Omental fat pad (tissue), 4 donors: ENCODE measurements around the gene RIPOR2. TPM values are rescaled to one million over a fixed set of nuclear protein-coding genes. Genes with fewer than 3 reads are reported as not detected.
"Not testable (repeated sequence)": the region's sequence is repeated elsewhere in the genome, so short reads cannot be mapped to it uniquely, and the experiment has no call there.

ENCODE experiments used
- ATAC-seq: fragments of 150-250 bp; one replicate; pipeline ENCODE4 v1.9.1; 2016; ENCODE audit warnings: mild to moderate bottlenecking, moderate library complexity; ENCODE audit not compliant: low FRiP score
- DNase-seq: peaks from one replicate; pipeline ENCODE4 v3.0.0-alpha.2; 2019; ENCODE audit warnings: low spot score
- CTCF ChIP-seq, 3 donors: fragments of 450-650 bp; IDR thresholded peaks; one replicate each; pipeline ENCODE4 v1.5.1; 2016 to 2017; ENCODE audit warnings: antibody characterized with exemption in 3 of 3, mild to moderate bottlenecking in 3 of 3, moderate library complexity in 2 of 3
- total RNA-seq, 4 donors: library from RNA; depleted of rRNA; stranded (reverse); fragments of >200 nt; gene quantifications; one replicate each; pipeline ENCODE4 v1.1.0, GENCODE V29; 2016

The RIPOR2 gene
- total RNA-seq, 4 donors from 2014 or later, result 13.9 to 75.0 (median 15.0) TPM

GRCh38 chr6:24919056-24919892 is 16.5 kb downstream of the RIPOR2 start:
- TF ChIP-seq CTCF (IDR thresholded peaks at IDR 0.05), result no peak
- no peak for ATAC-seq
- DNase-seq, result no peak

DNA sequence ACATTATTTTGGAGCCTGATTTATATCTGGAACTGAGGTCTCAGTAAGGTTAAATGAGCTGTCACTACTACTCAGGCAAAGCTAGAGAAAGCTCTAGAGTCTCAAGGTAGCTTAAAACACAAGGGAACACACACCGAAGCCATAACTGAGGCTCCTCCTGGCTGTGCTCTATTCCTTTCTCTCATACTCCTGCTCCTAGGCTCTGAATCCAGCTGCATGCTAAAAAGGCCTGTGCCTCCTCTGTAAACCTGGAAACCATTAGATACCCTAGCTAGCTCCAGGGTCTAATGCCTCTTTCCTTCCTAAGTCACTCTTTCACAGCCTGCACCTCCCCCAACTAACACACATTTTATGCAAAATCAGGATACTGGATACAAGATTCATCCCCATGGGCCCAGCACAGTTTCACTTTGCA is 17.1 kb downstream of the RIPOR2 start:
- no peak for ATAC-seq
- TF ChIP-seq CTCF (IDR thresholded peaks at IDR 0.05), result no peak
- no peak for DNase-seq

DNA sequence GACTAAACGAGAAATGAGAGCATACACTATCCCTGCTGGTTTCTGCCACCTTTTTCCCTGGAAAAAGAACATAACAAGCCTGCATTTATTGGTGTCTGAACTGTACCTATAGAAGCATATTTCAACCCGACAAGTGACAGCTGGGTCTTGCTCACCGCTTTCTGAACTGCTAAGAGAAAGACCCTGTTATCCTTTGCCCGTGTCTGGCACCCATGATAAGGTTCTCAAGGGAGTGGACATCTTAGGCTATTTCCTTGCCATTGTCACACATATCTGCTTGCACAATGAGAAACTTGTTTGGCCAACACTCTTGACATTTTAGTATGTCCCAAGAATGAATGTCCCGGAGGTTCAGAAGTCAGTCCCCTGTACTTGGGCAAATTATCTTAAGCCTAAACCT is 19.3 kb downstream of the RIPOR2 start:
- no peak for ATAC-seq
- DNase-seq, result no peak
- TF ChIP-seq CTCF (IDR thresholded peaks at IDR 0.05), result no peak

DNA sequence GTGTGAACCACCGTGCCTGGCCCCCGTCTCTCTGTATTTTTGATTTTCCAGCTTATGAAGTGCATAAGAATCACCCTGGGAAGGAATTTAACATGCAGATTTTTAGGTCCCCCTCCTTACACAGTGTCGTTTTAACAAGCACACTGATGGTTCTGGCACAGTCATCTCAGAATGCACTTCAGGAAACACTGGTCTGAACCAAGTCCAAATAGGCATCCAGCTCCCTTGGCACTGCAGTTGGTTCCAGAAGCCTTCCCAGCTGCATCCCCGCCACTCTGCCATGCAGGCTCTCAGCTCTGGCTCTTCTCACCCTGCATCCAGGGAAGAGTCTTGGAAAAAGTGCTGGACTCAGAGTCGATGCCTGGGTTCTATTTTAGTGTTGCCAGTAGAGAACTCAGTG is 20.1 kb downstream of the RIPOR2 start:
- TF ChIP-seq CTCF (IDR thresholded peaks at IDR 0.05), result no peak
- no peak for DNase-seq
- ATAC-seq, result no peak

DNA sequence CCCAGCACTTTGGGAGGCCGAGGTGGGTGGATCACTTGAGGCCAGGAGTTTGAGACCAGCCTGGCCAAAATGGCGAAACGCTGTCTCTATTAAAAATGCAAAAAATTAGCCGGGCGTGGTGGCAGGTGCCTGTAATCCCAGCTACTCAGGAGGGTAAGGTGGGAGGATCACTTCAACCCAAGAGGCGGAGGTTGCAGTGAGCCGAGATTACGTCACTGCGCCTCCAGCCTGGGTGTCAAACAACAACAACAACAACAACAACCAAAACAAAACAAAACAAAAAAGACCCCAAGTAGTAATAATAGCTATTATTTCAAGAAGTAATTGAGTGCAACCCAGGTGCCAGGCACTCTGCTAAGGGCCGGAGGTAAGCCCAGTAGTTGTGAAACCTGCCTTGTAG is 21.7 kb downstream of the RIPOR2 start:
- ATAC-seq, DNase-seq: not testable (repeated sequence)

- no peak for ATAC-seq
- no peak for TF ChIP-seq CTCF (IDR thresholded peaks at IDR 0.05)
- DNase-seq, result no peak
These were observed 23.9 kb downstream of the RIPOR2 start for GRCh38 chr6:24911796-24912382.

GRCh38 chr6:24910961-24911725 is 24.6 kb downstream of the RIPOR2 start:
- TF ChIP-seq CTCF (IDR thresholded peaks at IDR 0.05), result no peak
- DNase-seq, result no peak
- peak; percentile 55 for ATAC-seq
